ENCODE results near the gene VCAM1.

Gene VCAM1

GRCh38 chr1:100731758-100732157 lies 12.2 kb downstream of the VCAM1 start:
- H3K36me3 ChIP-seq (ENCODE audit: control insufficient read depth, low read length): no peaks in the 10 kb centered on the region
- H3K9me2 ChIP-seq (replicated peaks; ENCODE audit: control insufficient read depth, low read length): no peaks in the 10 kb centered on the region
- H3K27ac ChIP-seq (ENCODE audit: low read depth, low read length): no peak overlapping the region
- no peaks in the 10 kb centered on the region for H3K79me2 ChIP-seq (ENCODE audit: control insufficient read depth, low read length)
- H3F3A ChIP-seq (ENCODE audit: control insufficient read depth, insufficient read depth): no peaks in the 10 kb centered on the region
- no peak overlapping the region for H3K4me3 ChIP-seq (ENCODE audit: low read length)
- no peak overlapping the region for H3K4me2 ChIP-seq (ENCODE audit: low read length)
- no peaks in the 10 kb centered on the region for H3K27me3 ChIP-seq (ENCODE audit: control insufficient read depth, low read length)
- no peaks in the 10 kb centered on the region for H3K4me1 ChIP-seq (ENCODE audit: control insufficient read depth, low read length)
- TF ChIP-seq CTCF (IDR thresholded peaks at IDR 0.05; ENCODE audit: low read depth, low read length, poor library complexity, severe bottlenecking) (no peak), EZH2phosphoT487 (IDR thresholded peaks at IDR 0.05; ENCODE audit: borderline replicate concordance, low read length) (no peak)
- no peaks in the 10 kb centered on the region for H4K20me1 ChIP-seq (ENCODE audit: control insufficient read depth, insufficient read depth, low read depth, low read length)
- H3K9me3 ChIP-seq (ENCODE audit: control insufficient read depth, insufficient read depth, low read length): no peaks in the 10 kb centered on the region

GRCh38 chr1:100734676-100735075 lies 15.1 kb downstream of the VCAM1 start:
- H3K27ac ChIP-seq (ENCODE audit: low read depth, low read length): no peak overlapping the region
- H4K20me1 ChIP-seq (ENCODE audit: control insufficient read depth, insufficient read depth, low read depth, low read length): no peaks in the 10 kb centered on the region
- H3K4me1 ChIP-seq (ENCODE audit: control insufficient read depth, low read length): no peaks in the 10 kb centered on the region

GRCh38 chr1:100735244-100735643 lies 15.7 kb downstream of the VCAM1 start:
- no peaks in the 10 kb centered on the region for H3K27me3 ChIP-seq (ENCODE audit: control insufficient read depth, low read length)
- no peak for TF ChIP-seq EZH2phosphoT487 (IDR thresholded peaks at IDR 0.05; ENCODE audit: borderline replicate concordance, low read length)
- TF ChIP-seq CTCF (IDR thresholded peaks at IDR 0.05; ENCODE audit: low read depth, low read length, poor library complexity, severe bottlenecking): no peak
- H3K9me3 ChIP-seq (ENCODE audit: control insufficient read depth, insufficient read depth, low read length): no peaks in the 10 kb centered on the region
- H3K9me2 ChIP-seq (replicated peaks; ENCODE audit: control insufficient read depth, low read length): no peaks in the 10 kb centered on the region
- H3K79me2 ChIP-seq (ENCODE audit: control insufficient read depth, low read length): no peaks in the 10 kb centered on the region
- H3K4me1 ChIP-seq (ENCODE audit: control insufficient read depth, low read length): no peaks in the 10 kb centered on the region
- no peak overlapping the region for H3K4me2 ChIP-seq (ENCODE audit: low read length)
- no peak overlapping the region for H3K4me3 ChIP-seq (ENCODE audit: low read length)
- no peaks in the 10 kb centered on the region for H3K36me3 ChIP-seq (ENCODE audit: control insufficient read depth, low read length)
- H4K20me1 ChIP-seq (ENCODE audit: control insufficient read depth, insufficient read depth, low read depth, low read length): no peaks in the 10 kb centered on the region
- no peak overlapping the region for H3K27ac ChIP-seq (ENCODE audit: low read depth, low read length)
- H3F3A ChIP-seq (ENCODE audit: control insufficient read depth, insufficient read depth): no peaks in the 10 kb centered on the region

More at GRCh38 chr1:100734676-100735075, 15.1 kb downstream of the VCAM1 start:
- TF ChIP-seq CTCF (IDR thresholded peaks at IDR 0.05; ENCODE audit: low read depth, low read length, poor library complexity, severe bottlenecking) (no peak), EZH2phosphoT487 (IDR thresholded peaks at IDR 0.05; ENCODE audit: borderline replicate concordance, low read length) (no peak)
- no peaks in the 10 kb centered on the region for H3K27me3 ChIP-seq (ENCODE audit: control insufficient read depth, low read length)
- no peaks in the 10 kb centered on the region for H3K9me2 ChIP-seq (replicated peaks; ENCODE audit: control insufficient read depth, low read length)
- no peak overlapping the region for H3K4me3 ChIP-seq (ENCODE audit: low read length)
- no peaks in the 10 kb centered on the region for H3K79me2 ChIP-seq (ENCODE audit: control insufficient read depth, low read length)
- no peaks in the 10 kb centered on the region for H3K36me3 ChIP-seq (ENCODE audit: control insufficient read depth, low read length)
- H3F3A ChIP-seq (ENCODE audit: control insufficient read depth, insufficient read depth): no peaks in the 10 kb centered on the region
- H3K9me3 ChIP-seq (ENCODE audit: control insufficient read depth, insufficient read depth, low read length): no peaks in the 10 kb centered on the region
- H3K4me2 ChIP-seq (ENCODE audit: low read length): no peak overlapping the region

- Histone ChIP-seq H3K4me2 (ENCODE audit: low read length) (no peak overlapping the region), H3K27me3 (ENCODE audit: control insufficient read depth, low read length) (no peaks in the 10 kb centered on the region), H3K4me3 (ENCODE audit: low read length) (no peak overlapping the region), H3K36me3 (ENCODE audit: control insufficient read depth, low read length) (no peaks in the 10 kb centered on the region), H3K27ac (ENCODE audit: low read depth, low read length) (no peak overlapping the region), H3K9me3 (ENCODE audit: control insufficient read depth, insufficient read depth, low read length) (no peaks in the 10 kb centered on the region), H3K4me1 (ENCODE audit: control insufficient read depth, low read length) (no peaks in the 10 kb centered on the region), H4K20me1 (ENCODE audit: control insufficient read depth, insufficient read depth, low read depth, low read length) (no peaks in the 10 kb centered on the region), H3K9me2 (replicated peaks; ENCODE audit: control insufficient read depth, low read length) (no peaks in the 10 kb centered on the region), H3F3A (ENCODE audit: control insufficient read depth, insufficient read depth) (no peaks in the 10 kb centered on the region), H3K79me2 (ENCODE audit: control insufficient read depth, low read length) (no peaks in the 10 kb centered on the region)
- TF ChIP-seq EZH2phosphoT487 (IDR thresholded peaks at IDR 0.05; ENCODE audit: borderline replicate concordance, low read length) (no peak), CTCF (IDR thresholded peaks at IDR 0.05; ENCODE audit: low read depth, low read length, poor library complexity, severe bottlenecking) (no peak)
Observed at GRCh38 chr1:100736324-100736723, 16.8 kb downstream of the VCAM1 start.
